Endometrial microvascular endothelial cells (primary cell): Measurements from ENCODE around the gene ZNF23. TPM values are rescaled to one million over a fixed set of nuclear protein-coding genes. Genes with fewer than 3 reads are reported as not detected.

Source experiments
- in situ Hi-C: cut with HindIII; loops from 2 replicates; pipeline ENCODE4 v1.10.0; 2017; ENCODE audit warnings: low sequenced_read_pairs, low pct_unique_long_range_greater_than_20kb; ENCODE audit errors: inconsistent ontology term
- total RNA-seq: library from RNA; depleted of rRNA; stranded (reverse); fragments of >200 nt; gene quantifications from one replicate; pipeline ENCODE4 v1.2.3, GENCODE V29; 2015; ENCODE audit errors: inconsistent ontology term

ZNF23 gene
- total RNA-seq, 1 donor from 2014 or later = 17.1 TPM

GRCh38 chr16:71473891-71474290 is 11.8 kb upstream of the ZNF23 start:
- in situ Hi-C loops = no loop called here

GRCh38 chr16:71472931-71473330 is 10.9 kb upstream of the ZNF23 start:
- in situ Hi-C loops = no loop called here

GRCh38 chr16:71472051-71472450 is 10.0 kb upstream of the ZNF23 start:
- in situ Hi-C loops = no loop called here

GRCh38 chr16:71467810-71468209 is 5.8 kb upstream of the ZNF23 start:
- in situ Hi-C loops = no loop called here

GRCh38 chr16:71464231-71464630 is 2.2 kb upstream of the ZNF23 start:
- in situ Hi-C loops = no loop called here

- in situ Hi-C loops = no loop called here
Measured at GRCh38 chr16:71460941-71461340, 1.1 kb downstream of the ZNF23 start.

- in situ Hi-C loops = no loop called here
Measured at GRCh38 chr16:71460236-71460635, 1.8 kb downstream of the ZNF23 start.

GRCh38 chr16:71459510-71459909 is 2.5 kb downstream of the ZNF23 start:
- in situ Hi-C loops = no loop called here

- in situ Hi-C loops = no loop called here
Measured at GRCh38 chr16:71456801-71457200, 5.2 kb downstream of the ZNF23 start.

- in situ Hi-C loops = no loop called here
Measured at GRCh38 chr16:71453036-71453435, 9.0 kb downstream of the ZNF23 start.

GRCh38 chr16:71449020-71449419 is 13.0 kb downstream of the ZNF23 start:
- in situ Hi-C loops = no loop called here

- in situ Hi-C loops = no loop called here
Measured at GRCh38 chr16:71448274-71448866, 13.7 kb downstream of the ZNF23 start.

GRCh38 chr16:71443714-71444113 is 18.3 kb downstream of the ZNF23 start:
- in situ Hi-C loops = no loop called here

- in situ Hi-C loops = no loop called here
Measured at GRCh38 chr16:71442051-71442440, 20.0 kb downstream of the ZNF23 start, which contains the start of gene TLE7. TSS of gene TLE7 (minus strand) at chr16:71442054. CDS start at chr16:71433324, 8,730 bp downstream.

- in situ Hi-C loops = no loop called here
Measured at GRCh38 chr16:71441348-71442050, 20.5 kb downstream of the ZNF23 start.

GRCh38 chr16:71440669-71441347 is 21.2 kb downstream of the ZNF23 start:
- in situ Hi-C loops = no loop called here

GRCh38 chr16:71439523-71439922 is 22.5 kb downstream of the ZNF23 start:
- in situ Hi-C loops = no loop called here

- in situ Hi-C loops = no loop called here
Measured at GRCh38 chr16:71436473-71436872, 25.6 kb downstream of the ZNF23 start.

GRCh38 chr16:71432906-71433305 is 29.1 kb downstream of the ZNF23 start:
- in situ Hi-C loops = no loop called here

- in situ Hi-C loops = no loop called here
Measured at GRCh38 chr16:71431991-71432390, 30.1 kb downstream of the ZNF23 start.
